A549 (cell line): Measurements from ENCODE around the gene COBLL1. TPM values are rescaled to one million over a fixed set of nuclear protein-coding genes. Genes with fewer than 3 reads are reported as not detected.

Experiments
- ATAC-seq, 2 experiments: fragments of 200-7000 bp in 1 of 2; fragments of >200 bp in 1 of 2; cut with Nextera tagmentation in 1 of 2; cut with Tn5 transposase in 1 of 2; 3 replicates each; pipeline versions ENCODE4 v1.8.0 to v1.9.1; 2018 to 2020; ENCODE audit warnings: mild to moderate bottlenecking in 1 of 2, moderate library complexity in 1 of 2
- CTCF ChIA-PET: fragments of 300-600 bp; sonication (Branson Sonifier 250); formaldehyde crosslinking; extraction: SDS; loops from one replicate; lab custom pipeline; 2021; ENCODE audit warnings: antibody characterized with exemption, inconsistent platforms; lab: Yijun Ruan, JAX
- POLR2A ChIA-PET: fragments of 350-600 bp; formaldehyde crosslinking; extraction: SDS; loops from one replicate; lab custom pipeline; 2021; ENCODE audit warnings: antibody characterized with exemption, inconsistent platforms; lab: Yijun Ruan, JAX
- DNase-seq, 2 experiments: peaks; one replicate each; pipeline versions ENCODE4 v3.0.0 to v3.0.0-alpha.2; 2011 to 2016; ENCODE audit warnings: low read depth in 1 of 2, low spot score in 1 of 2
- FAIRE-seq: peaks from 2 replicates; lab custom pipeline; 2011; peaks lifted over from hg19 to GRCh38; lab: Jason Lieb, UNC
- H3K27ac ChIP-seq, 2 experiments: fragments of >200 bp; sonication (Bioruptor Twin); formaldehyde crosslinking; 3 replicates each; pipeline ENCODE4 v1.5.1; 2016 to 2017
- H3K4me1 ChIP-seq: fragments of >200 bp; sonication (Bioruptor Twin); formaldehyde crosslinking; 3 replicates; pipeline ENCODE4 v1.6.1; 2016
- H3K4me2 ChIP-seq: fragments of >200 bp; sonication (Bioruptor Twin); formaldehyde crosslinking; 3 replicates; pipeline ENCODE4 v1.6.1; 2016
- H3K4me3 ChIP-seq: fragments of >200 bp; sonication (Bioruptor Twin); formaldehyde crosslinking; 3 replicates; pipeline ENCODE4 v1.5.1; 2016
- H3K9me3 ChIP-seq: fragments of >200 bp; sonication (Bioruptor Twin); formaldehyde crosslinking; 3 replicates; pipeline ENCODE4 v1.6.1; 2016
- EHF ChIP-seq: fragments of 250-450 bp; sonication (Bioruptor Pico); IDR thresholded peaks from 2 replicates; pipeline ENCODE4 v1.5.0; 2020; ENCODE audit warnings: mild to moderate bottlenecking
- EHMT2 ChIP-seq: fragments of 200-600 bp; sonication (generic); IDR thresholded peaks from 2 replicates; pipeline ENCODE4 v1.6.1; 2016; ENCODE audit warnings: antibody characterized with exemption, low read depth, mild to moderate bottlenecking, moderate library complexity
- HES2 ChIP-seq: fragments of >200 bp; sonication (Bioruptor Twin); formaldehyde crosslinking; IDR thresholded peaks from 2 replicates; pipeline ENCODE4 v1.6.1; 2016
- HMGXB4 ChIP-seq: fragments of 250-450 bp; sonication (Bioruptor Pico); IDR thresholded peaks from 2 replicates; pipeline ENCODE4 v1.5.0; 2021; ENCODE audit warnings: mild to moderate bottlenecking, moderate library complexity, borderline replicate concordance
- MAFK ChIP-seq: fragments of 450-650 bp; IDR thresholded peaks from 2 replicates; pipeline ENCODE4 v1.6.1; 2014; ENCODE audit not compliant: partially characterized antibody
- MAZ ChIP-seq: fragments of 150-350 bp; IDR thresholded peaks from 2 replicates; pipeline ENCODE4 v1.6.1; 2014; ENCODE audit warnings: antibody characterized with exemption, low read depth, low read length, borderline replicate concordance
- MYC ChIP-seq: IDR thresholded peaks from 2 replicates; pipeline ENCODE4 v1.6.1; 2012; ENCODE audit warnings: mild to moderate bottlenecking, inconsistent platforms, low read length, improper control_type of control experiment, borderline replicate concordance
- NFE2L2 ChIP-seq: fragments of 150-350 bp; conservative IDR thresholded peaks from 2 replicates; pipeline ENCODE4 v1.6.1; 2014; ENCODE audit warnings: low read length
- NR3C1 ChIP-seq: fragments of >200 bp; sonication (Bioruptor Twin); formaldehyde crosslinking; IDR thresholded peaks from 3 replicates; pipeline ENCODE4 v1.6.1; 2017
- PHF8 ChIP-seq: fragments of 200-600 bp; sonication (generic); IDR thresholded peaks from 2 replicates; pipeline ENCODE4 v1.6.1; 2016; ENCODE audit warnings: low read depth, mild to moderate bottlenecking, antibody characterized with exemption, moderate library complexity, borderline replicate concordance
- RARB ChIP-seq: fragments of 250-450 bp; sonication (Bioruptor Pico); IDR thresholded peaks from 2 replicates; pipeline ENCODE4 v1.8.0; 2021; ENCODE audit warnings: mild to moderate bottlenecking, moderate library complexity
- RCOR1 ChIP-seq: fragments of 150-350 bp; IDR thresholded peaks from 2 replicates; pipeline ENCODE4 v1.6.1; 2014; ENCODE audit warnings: antibody characterized with exemption, low read length, low read depth
- REST ChIP-seq: fragments of 200-600 bp; sonication (generic); IDR thresholded peaks from 2 replicates; pipeline ENCODE4 v1.6.1; 2016; ENCODE audit warnings: antibody characterized with exemption, mild to moderate bottlenecking, moderate library complexity
- RFX5 ChIP-seq: fragments of 450-650 bp; IDR thresholded peaks from 2 replicates; pipeline ENCODE4 v1.7.1; 2014; ENCODE audit warnings: antibody characterized with exemption, mild to moderate bottlenecking, moderate library complexity
- RNF2 ChIP-seq: fragments of 200-600 bp; sonication (generic); IDR thresholded peaks from 2 replicates; pipeline ENCODE4 v1.6.1; 2016; ENCODE audit warnings: low read depth, mild to moderate bottlenecking, antibody characterized with exemption, moderate library complexity, borderline replicate concordance
- TFCP2L1 ChIP-seq: fragments of 250-450 bp; sonication (Bioruptor Pico); IDR thresholded peaks from 2 replicates; pipeline ENCODE4 v1.5.0; 2021; ENCODE audit warnings: mild to moderate bottlenecking
- ZC3H11A ChIP-seq: fragments of 450-650 bp; IDR thresholded peaks from 2 replicates; pipeline ENCODE4 v1.6.1; 2014; ENCODE audit warnings: antibody characterized with exemption, mild to moderate bottlenecking
- ZNF302 ChIP-seq: fragments of 250-450 bp; sonication (Bioruptor Pico); IDR thresholded peaks from 2 replicates; pipeline ENCODE4 v1.9.0; 2021; ENCODE audit warnings: inconsistent platforms, mild to moderate bottlenecking, moderate library complexity
- ZSCAN20 ChIP-seq: fragments of 250-450 bp; sonication (Bioruptor Pico); IDR thresholded peaks from 2 replicates; pipeline ENCODE4 v1.8.0; 2022; ENCODE audit warnings: mild to moderate bottlenecking, moderate library complexity
- WGBS: methylation state at CpG from one replicate; pipeline ENCODE4 v1.1.6; 2017; ENCODE audit errors: missing lambda C conversion rate; 5-methylcytosine and 5-hydroxymethylcytosine counted together
- polyA plus RNA-seq, 4 experiments: library from polyadenylated mRNA; depleted of rRNA in 3 of 4; stranded (reverse); fragments of >200 nt; fragmentation: RNase III in 1 of 4; extraction: RNeasy Plus Mini Kit Qiagen cat#74134 plus additional on column Dnase treatment in 1 of 4; gene quantifications; 2 replicates in 3 of 4; 3 replicates in 1 of 4; pipeline ENCODE4 v1.2.3, GENCODE V29; 2011 to 2017
- TF ChIP-seq, protein P1 (sequence below): fragments of 150-350 bp; IDR thresholded peaks from 2 replicates; pipeline ENCODE4 v1.6.1; 2014; ENCODE audit warnings: low read depth, mild to moderate bottlenecking, low read length
- TF ChIP-seq, protein P2 (sequence below): fragments of 450-650 bp; IDR thresholded peaks from 2 replicates; pipeline ENCODE4 v1.6.1; 2014; ENCODE audit warnings: antibody characterized with exemption

The COBLL1 gene
- polyA plus RNA-seq, 2 of the 4 experiments (the other 2 are of a cell fraction), result 2.6 to 5.3 TPM

- no peak overlapping the region for H3K27ac ChIP-seq
- no peaks in the 10 kb centered on the region for H3K9me3 ChIP-seq
- H3K4me2 ChIP-seq, result no peak overlapping the region
- POLR2A ChIA-PET, result no interaction called here
- TF ChIP-seq RARB (CRISPR knock-in tag) (no peak), ZSCAN20 (CRISPR knock-in tag) (no peak), HMGXB4 (no peak), NFE2L2 (no peak), EHMT2 (no peak), EHF (no peak), NR3C1 (no peak), MAFK (no peak), TFCP2L1 (CRISPR knock-in tag) (no peak), HES2 (no peak), REST (no peak), MYC (no peak), RFX5 (no peak), ZNF302 (CRISPR knock-in tag) (no peak), RNF2 (no peak), RCOR1 (no peak), PHF8 (no peak), MAZ (no peak)
- TF ChIP-seq, protein P1, sequence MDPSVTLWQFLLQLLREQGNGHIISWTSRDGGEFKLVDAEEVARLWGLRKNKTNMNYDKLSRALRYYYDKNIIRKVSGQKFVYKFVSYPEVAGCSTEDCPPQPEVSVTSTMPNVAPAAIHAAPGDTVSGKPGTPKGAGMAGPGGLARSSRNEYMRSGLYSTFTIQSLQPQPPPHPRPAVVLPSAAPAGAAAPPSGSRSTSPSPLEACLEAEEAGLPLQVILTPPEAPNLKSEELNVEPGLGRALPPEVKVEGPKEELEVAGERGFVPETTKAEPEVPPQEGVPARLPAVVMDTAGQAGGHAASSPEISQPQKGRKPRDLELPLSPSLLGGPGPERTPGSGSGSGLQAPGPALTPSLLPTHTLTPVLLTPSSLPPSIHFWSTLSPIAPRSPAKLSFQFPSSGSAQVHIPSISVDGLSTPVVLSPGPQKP, result no peak
- TF ChIP-seq, all 56 proteins: peak for 0
- no peak overlapping the region for H3K4me3 ChIP-seq
- DNase-seq (no peak), ATAC-seq (no peak), FAIRE-seq (no peak)
- WGBS, result 83% methylated on average over 3 of the region's 3 CpGs
- no peaks in the 10 kb centered on the region for H3K4me1 ChIP-seq
- CTCF ChIA-PET, result no interaction called here
These were observed 116.1 kb downstream of the COBLL1 start for GRCh38 chr2:164725542-164725941.

DNA sequence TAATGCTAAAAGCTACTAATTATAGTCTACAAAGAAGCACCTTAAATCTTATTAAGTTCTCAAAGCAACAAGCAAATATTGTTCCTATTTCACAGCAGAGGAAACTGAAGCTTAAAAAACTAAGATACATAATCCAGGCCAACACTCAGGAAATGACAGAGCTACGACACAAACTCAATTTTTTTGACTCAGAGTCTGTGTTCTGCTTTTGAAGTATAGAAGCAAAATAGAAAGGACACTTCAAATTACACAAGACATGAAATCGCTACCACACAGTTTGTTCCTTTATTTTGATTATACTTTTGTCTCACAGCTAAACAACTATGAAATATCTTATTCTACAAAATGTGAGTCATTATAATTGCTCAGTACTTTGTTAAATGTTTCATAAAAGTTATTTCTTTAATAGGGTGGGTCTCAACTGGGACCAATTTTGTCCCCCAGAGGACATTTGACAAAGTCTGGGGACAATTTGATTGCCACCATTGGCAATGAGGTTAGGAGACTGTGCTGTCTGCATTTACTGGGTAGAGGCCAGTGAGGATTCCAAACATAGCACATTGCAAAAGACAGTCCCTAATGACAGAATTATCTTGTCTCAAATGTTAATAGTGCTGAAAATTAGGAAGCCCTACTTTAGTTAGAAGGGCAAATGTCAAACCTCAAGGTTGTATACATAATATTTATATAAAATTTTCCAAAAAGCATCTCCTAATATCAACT, 118.8 kb downstream of the COBLL1 start:
- no peak for DNase-seq
- Histone ChIP-seq H3K4me3 (no peak overlapping the region), H3K4me2 (no peak overlapping the region), H3K4me1 (no peaks in the 10 kb centered on the region)
- CTCF ChIA-PET, result interaction anchor here (0.9 to 1.0 kb wide), 2 partner anchors 124 to 163 kb away, joined by 3 read pairs; no protein-coding TSS in a partner anchor
- ATAC-seq, result no peak
- POLR2A ChIA-PET, result no interaction called here
- TF ChIP-seq ZC3H11A (no peak), HMGXB4 (no peak)
- TF ChIP-seq, protein P2, sequence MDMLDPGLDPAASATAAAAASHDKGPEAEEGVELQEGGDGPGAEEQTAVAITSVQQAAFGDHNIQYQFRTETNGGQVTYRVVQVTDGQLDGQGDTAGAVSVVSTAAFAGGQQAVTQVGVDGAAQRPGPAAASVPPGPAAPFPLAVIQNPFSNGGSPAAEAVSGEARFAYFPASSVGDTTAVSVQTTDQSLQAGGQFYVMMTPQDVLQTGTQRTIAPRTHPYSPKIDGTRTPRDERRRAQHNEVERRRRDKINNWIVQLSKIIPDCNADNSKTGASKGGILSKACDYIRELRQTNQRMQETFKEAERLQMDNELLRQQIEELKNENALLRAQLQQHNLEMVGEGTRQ, result no peak
- TF ChIP-seq, all 56 proteins: peak for 0
- H3K9me3 ChIP-seq, result no peaks in the 10 kb centered on the region
- FAIRE-seq, result no peak
- WGBS, result 87% methylated on average over 2 of the region's 2 CpGs
- no peak overlapping the region for H3K27ac ChIP-seq
